GM12875 (cell line): ENCODE measurements around the gene TMEM132D.

Experiments used
- H3K4me3 ChIP-seq: one replicate; pipeline ENCODE4 v1.5.1; 2011; ENCODE audit warnings: low read depth, low read length, control low read depth
- CTCF ChIP-seq: IDR thresholded peaks from 2 replicates; pipeline ENCODE4 v1.5.1; 2011; ENCODE audit warnings: low read depth, mild to moderate bottlenecking, control low read depth, inconsistent platforms, low read length, moderate library complexity, borderline replicate concordance; ENCODE audit not compliant: insufficient read depth

TMEM132D gene

GRCh38 chr12:129208566-129208965 lies 695.3 kb downstream of the TMEM132D start:
- no peak overlapping the region for H3K4me3 ChIP-seq
- no peak for TF ChIP-seq CTCF

DNA sequence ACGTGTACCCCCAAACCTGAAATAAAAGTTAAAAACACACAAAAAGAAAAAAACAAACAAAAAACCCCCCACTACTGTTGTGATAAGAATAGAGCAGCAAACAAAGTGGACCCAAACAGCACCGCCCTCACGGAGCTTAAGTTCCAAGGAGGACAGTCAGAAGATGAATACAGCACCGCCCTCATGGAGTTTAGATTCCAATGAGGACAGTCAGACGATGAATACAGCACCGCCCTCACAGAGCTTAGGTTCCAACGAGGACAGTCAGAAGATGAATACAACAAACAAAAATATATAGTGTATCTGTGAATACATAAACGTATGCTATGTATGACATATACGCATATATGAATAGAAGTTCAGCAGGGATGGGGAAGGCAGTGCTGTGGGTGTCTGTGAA lies 696.7 kb downstream of the TMEM132D start:
- H3K4me3 ChIP-seq = no peak overlapping the region
- no peak for TF ChIP-seq CTCF

DNA sequence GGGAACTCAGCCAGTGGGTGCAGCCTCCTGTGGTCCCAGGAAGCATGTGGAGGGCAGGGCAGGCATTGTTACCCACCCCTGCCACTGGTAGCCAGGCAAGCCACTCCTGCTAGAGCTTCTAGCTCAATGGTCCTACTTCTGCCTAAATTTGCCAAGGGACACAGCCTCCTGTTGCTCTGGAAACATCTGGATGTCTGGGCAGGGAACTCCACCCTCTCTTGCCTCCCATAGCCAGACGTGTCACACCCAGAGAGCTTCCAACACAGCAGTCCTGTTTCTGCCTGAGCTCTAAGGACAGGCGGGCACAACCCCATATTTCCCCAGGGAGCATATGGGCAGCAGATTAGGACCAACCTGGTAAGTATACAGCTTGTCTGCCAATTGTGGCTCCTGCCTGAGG lies 700.4 kb downstream of the TMEM132D start:
- H3K4me3 ChIP-seq = no peak overlapping the region
- no peak for TF ChIP-seq CTCF

GRCh38 chr12:129202109-129202814 lies 701.6 kb downstream of the TMEM132D start:
- no peak overlapping the region for H3K4me3 ChIP-seq
- TF ChIP-seq CTCF = no peak

DNA sequence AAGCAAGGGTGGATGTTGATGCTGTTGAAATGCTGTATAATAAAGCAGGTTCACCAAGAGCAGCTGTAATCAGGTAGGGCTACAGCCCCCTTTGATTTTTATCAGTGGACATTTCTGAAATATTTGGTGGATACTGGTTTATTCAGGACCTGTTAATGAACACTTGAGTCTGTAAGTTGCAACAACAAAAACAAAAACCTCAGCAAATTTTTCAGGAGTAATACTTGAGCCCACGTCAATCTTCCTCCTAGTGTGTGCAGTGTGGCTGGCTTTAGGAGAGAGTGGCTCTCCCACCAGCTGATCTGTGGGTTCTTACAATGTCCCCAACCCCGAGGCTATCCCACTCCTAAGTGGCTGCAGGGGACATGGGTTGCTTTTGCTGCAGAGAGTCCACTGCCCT lies 702.8 kb downstream of the TMEM132D start:
- H3K4me3 ChIP-seq = no peak overlapping the region
- TF ChIP-seq CTCF = no peak

DNA sequence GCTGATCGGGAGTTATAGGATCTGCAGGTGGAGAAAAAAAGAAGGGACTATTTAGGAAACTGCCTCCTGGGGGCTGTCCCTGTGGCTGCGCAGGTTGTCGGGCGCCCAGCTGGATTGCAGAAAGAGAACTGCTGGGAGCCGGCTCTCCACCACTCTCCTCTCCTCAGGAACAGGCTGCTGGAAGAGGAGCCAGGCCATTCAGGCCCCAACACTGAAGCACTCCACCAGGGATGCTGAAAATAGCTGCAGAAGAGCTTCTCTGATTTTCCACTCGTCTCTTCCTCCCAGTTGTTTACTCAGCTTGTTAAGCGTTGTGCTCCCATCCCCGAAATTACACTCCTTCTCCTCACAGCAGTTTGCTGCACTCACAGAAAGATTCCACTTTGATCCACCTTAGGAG lies 703.2 kb downstream of the TMEM132D start:
- no peak overlapping the region for H3K4me3 ChIP-seq
- no peak for TF ChIP-seq CTCF

DNA sequence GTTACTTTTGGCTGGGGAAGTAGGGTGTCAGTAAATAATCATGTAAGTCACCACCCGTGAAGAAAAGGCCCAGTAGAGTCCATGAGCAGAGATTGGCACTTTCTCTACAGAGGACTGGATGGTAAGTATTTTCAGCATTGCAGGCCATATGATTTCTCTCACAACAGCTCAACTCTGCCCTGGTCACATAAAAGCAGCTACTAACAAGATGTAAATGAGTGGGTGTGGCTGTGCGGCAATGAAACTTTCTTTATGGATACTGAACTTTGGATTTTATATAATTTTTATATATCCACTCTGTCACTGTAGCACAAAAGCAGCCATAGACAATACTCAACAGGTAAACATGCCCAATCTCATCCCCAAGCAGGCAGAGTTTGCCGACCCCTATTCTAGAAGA lies 706.9 kb downstream of the TMEM132D start:
- H3K4me3 ChIP-seq = no peak overlapping the region
- TF ChIP-seq CTCF = no peak
